Osteoblast (primary cell): ENCODE results near the gene SSBP2. TPM values are rescaled to one million over a fixed set of nuclear protein-coding genes. Genes with fewer than 3 reads are reported as not detected.

Experiments used
- DNase-seq: peaks from one replicate; pipeline ENCODE4 v3.0.0; 2011; ENCODE audit warnings: low spot score, mixed read lengths; ENCODE audit not compliant: insufficient read length; ENCODE audit errors: missing footprints
- H2AFZ ChIP-seq: 2 replicates; pipeline ENCODE4 v1.6.0; 2011; ENCODE audit warnings: mild to moderate bottlenecking, low read length
- H3K27ac ChIP-seq: 2 replicates; pipeline ENCODE4 v1.5.1; 2011; ENCODE audit warnings: mild to moderate bottlenecking, low read depth, low read length, moderate library complexity
- H3K27me3 ChIP-seq: 2 replicates; pipeline ENCODE4 v1.6.0; 2012; ENCODE audit warnings: mild to moderate bottlenecking, control low read depth, inconsistent platforms, low read length, moderate library complexity; ENCODE audit not compliant: insufficient read depth
- H3K36me3 ChIP-seq: 2 replicates; pipeline ENCODE4 v1.5.1; 2011; ENCODE audit warnings: mild to moderate bottlenecking, low read length, control low read depth, moderate library complexity; ENCODE audit not compliant: insufficient read depth
- H3K4me1 ChIP-seq: 2 replicates; pipeline ENCODE4 v1.5.1; 2011; ENCODE audit warnings: mild to moderate bottlenecking, low read length, control low read depth, moderate library complexity; ENCODE audit not compliant: insufficient read depth
- H3K4me2 ChIP-seq: 2 replicates; pipeline ENCODE4 v1.6.0; 2011; ENCODE audit warnings: mild to moderate bottlenecking, low read length; ENCODE audit not compliant: insufficient read depth
- H3K4me3 ChIP-seq: fragments of 200-600 bp; sonication (generic); 3 replicates; pipeline ENCODE4 v1.5.1; 2012; ENCODE audit warnings: mild to moderate bottlenecking, low read length, inconsistent platforms; ENCODE audit not compliant: insufficient read depth
- H3K79me2 ChIP-seq: 2 replicates; pipeline ENCODE4 v1.6.0; 2012; ENCODE audit warnings: mild to moderate bottlenecking, low read length, control low read depth, inconsistent platforms; ENCODE audit not compliant: insufficient read depth
- H3K9me3 ChIP-seq: 2 replicates; pipeline ENCODE4 v1.5.1; 2011; ENCODE audit warnings: low read depth, low read length, control low read depth
- H4K20me1 ChIP-seq: 2 replicates; pipeline ENCODE4 v1.6.0; 2012; ENCODE audit warnings: mild to moderate bottlenecking, low read length, control low read depth; ENCODE audit not compliant: insufficient read depth
- CTCF ChIP-seq: IDR thresholded peaks from 2 replicates; pipeline ENCODE4 v1.5.1; 2011; ENCODE audit warnings: mild to moderate bottlenecking, low read depth, low read length, moderate library complexity; ENCODE audit errors: extremely low read depth
- total RNA-seq: library from RNA; depleted of rRNA; stranded (reverse); fragments of >200 nt; gene quantifications from 2 replicates; pipeline ENCODE4 v1.2.3, GENCODE V29; 2012

Gene SSBP2
- total RNA-seq, 1 donor, result 18.1 TPM

- Histone ChIP-seq H3K27me3 (no peaks in the 10 kb centered on the region), H3K4me2 (no peak overlapping the region), H2AFZ (no peak overlapping the region), H3K4me3 (no peak overlapping the region), H3K4me1 (peaks cover 18% of the 10 kb centered on the region), H3K79me2 (no peaks in the 10 kb centered on the region), H3K9me3 (no peaks in the 10 kb centered on the region), H3K36me3 (no peaks in the 10 kb centered on the region), H4K20me1 (no peaks in the 10 kb centered on the region), H3K27ac (no peak overlapping the region)
- DNase-seq, result no peak
- TF ChIP-seq CTCF, result no peak
These were observed 108.7 kb downstream of the SSBP2 start for GRCh38 chr5:81642210-81642609.

- no peaks in the 10 kb centered on the region for H3K9me3 ChIP-seq
- no peaks in the 10 kb centered on the region for H3K36me3 ChIP-seq
- H4K20me1 ChIP-seq, result no peaks in the 10 kb centered on the region
- no peak overlapping the region for H2AFZ ChIP-seq
- H3K4me1 ChIP-seq, result peaks cover 15% of the 10 kb centered on the region
- peak; percentile 21 for DNase-seq
- peak overlapping the region; percentile 21 for H3K27ac ChIP-seq
- TF ChIP-seq CTCF, result no peak
- H3K4me3 ChIP-seq, result no peak overlapping the region
- H3K27me3 ChIP-seq, result no peaks in the 10 kb centered on the region
- peak overlapping the region; percentile 7 for H3K4me2 ChIP-seq
- H3K79me2 ChIP-seq, result no peaks in the 10 kb centered on the region
These were observed 111.3 kb downstream of the SSBP2 start for GRCh38 chr5:81639556-81639955.

- Histone ChIP-seq H3K27ac (peak overlapping the region; percentile 21), H4K20me1 (no peaks in the 10 kb centered on the region), H3K36me3 (no peaks in the 10 kb centered on the region), H3K4me1 (peaks cover 15% of the 10 kb centered on the region), H3K4me3 (no peak overlapping the region), H2AFZ (no peak overlapping the region), H3K27me3 (no peaks in the 10 kb centered on the region), H3K9me3 (no peaks in the 10 kb centered on the region), H3K4me2 (peak overlapping the region; percentile 7), H3K79me2 (no peaks in the 10 kb centered on the region)
- DNase-seq, result peak; percentile 37
- no peak for TF ChIP-seq CTCF
These were observed 112.4 kb downstream of the SSBP2 start for GRCh38 chr5:81638471-81638870.

GRCh38 chr5:81633891-81634290, 117.0 kb downstream of the SSBP2 start:
- Histone ChIP-seq H3K79me2 (no peaks in the 10 kb centered on the region), H3K27me3 (no peaks in the 10 kb centered on the region), H3K4me2 (no peak overlapping the region), H4K20me1 (no peaks in the 10 kb centered on the region), H3K36me3 (no peaks in the 10 kb centered on the region), H3K4me3 (no peak overlapping the region), H2AFZ (no peak overlapping the region), H3K27ac (no peak overlapping the region), H3K4me1 (peaks cover 4% of the 10 kb centered on the region), H3K9me3 (no peaks in the 10 kb centered on the region)
- TF ChIP-seq CTCF, result no peak
- DNase-seq, result no peak
